Left renal pelvis (tissue), 4 donors: ENCODE data around the gene TMEM184A. TPM values are rescaled to one million over a fixed set of nuclear protein-coding genes. Genes with fewer than 3 reads are reported as not detected.

Source experiments
- DNase-seq, 4 donors: peaks; one replicate each; pipeline ENCODE4 v3.0.0-alpha.2; 2013; ENCODE audit warnings: low read depth in 4 of 4, low spot score in 3 of 4
- polyA plus RNA-seq, 4 donors: library from polyadenylated mRNA; unstranded; fragments of 120-200 nt; gene quantifications; one replicate each; pipeline ENCODE4 v1.2.1, GENCODE V29; 2013; ENCODE audit not compliant: insufficient read length in 4 of 4

TMEM184A gene
- polyA plus RNA-seq, 4 donors: 0.31 to 10.7 (median 5.8) TPM

DNA sequence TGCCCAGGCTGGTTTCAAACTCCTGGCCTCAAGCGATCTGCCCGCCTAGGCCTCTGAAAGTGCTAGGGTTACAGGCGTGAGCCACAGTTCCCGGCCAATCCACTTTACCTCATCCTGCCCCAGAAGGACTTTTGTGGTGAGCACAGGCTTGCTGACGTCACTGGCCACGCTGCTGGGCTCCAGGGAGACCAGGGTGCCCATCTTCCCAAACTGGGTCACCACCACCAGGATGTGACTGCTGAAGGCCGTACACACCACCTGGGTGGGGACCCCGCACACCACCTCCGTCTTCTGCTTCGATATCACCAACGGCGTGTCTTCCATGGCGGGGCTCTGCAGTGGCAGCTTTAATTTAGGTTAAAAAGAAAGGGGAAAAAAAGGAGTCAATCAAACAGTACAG, 13.0 kb upstream of the TMEM184A start:
- DNase-seq: no peak

- DNase-seq: no peak
Observed at GRCh38 chr7:1567896-1568510, 12.0 kb upstream of the TMEM184A start.

DNA sequence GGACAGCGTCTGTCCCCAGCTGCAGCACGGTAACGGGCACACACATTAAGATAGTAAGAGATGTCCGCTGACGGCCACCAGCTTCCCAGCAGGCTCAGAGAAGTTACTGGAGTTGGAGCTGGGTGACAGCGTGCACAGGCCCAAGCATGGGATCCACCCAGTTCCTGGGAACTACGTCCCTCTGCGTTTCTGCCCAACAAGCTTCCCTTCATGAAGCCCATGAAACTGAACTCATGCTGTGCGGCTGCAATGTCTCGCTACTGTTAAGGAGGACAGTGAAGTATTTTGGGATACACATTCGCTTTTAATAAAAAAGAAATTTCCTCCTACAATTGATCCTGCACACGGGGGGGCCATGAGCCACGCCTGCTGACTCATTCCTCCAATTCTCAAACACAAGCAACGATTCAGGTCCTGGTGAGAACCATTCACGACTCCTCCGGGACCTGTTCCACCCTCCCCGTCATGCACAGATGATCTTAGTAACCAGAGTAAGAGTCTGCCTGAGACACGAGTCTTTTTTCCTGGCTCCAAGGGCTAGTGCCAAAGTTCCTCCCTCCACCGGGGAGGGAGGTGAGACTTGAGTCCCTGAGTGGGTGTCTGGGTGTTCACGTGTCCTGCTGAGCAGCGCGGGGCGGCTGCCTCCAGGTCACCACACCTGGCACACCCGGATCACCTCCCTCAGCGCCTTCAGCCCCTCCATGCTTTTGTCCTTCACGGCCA, 11.2 kb upstream of the TMEM184A start:
- DNase-seq: no peak

- no peak for DNase-seq
Observed at GRCh38 chr7:1566687-1567048, 10.7 kb upstream of the TMEM184A start.

DNA sequence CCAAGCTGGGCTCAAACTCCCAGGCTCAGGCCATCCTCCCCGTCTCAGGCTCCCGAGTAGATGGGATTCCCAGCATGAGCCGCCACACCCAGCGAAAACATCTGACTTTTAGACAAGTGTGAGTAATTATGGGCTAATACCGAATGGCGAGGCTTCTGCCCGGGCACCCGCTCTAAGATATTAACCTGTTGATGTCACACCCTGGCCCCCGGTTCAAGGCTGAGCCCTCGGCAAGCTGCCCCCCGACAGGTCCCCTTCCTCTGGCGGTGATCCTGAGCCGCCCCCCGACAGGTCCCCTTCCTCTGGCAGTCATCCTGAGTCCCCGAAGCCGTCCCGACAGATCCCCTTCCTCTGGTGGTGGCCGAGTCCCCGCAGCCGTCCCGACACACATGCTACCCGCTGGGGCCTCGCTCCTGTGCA, 8.6 kb upstream of the TMEM184A start:
- DNase-seq: no peak

GRCh38 chr7:1563981-1564602, 8.1 kb upstream of the TMEM184A start:
- DNase-seq: no peak

DNA sequence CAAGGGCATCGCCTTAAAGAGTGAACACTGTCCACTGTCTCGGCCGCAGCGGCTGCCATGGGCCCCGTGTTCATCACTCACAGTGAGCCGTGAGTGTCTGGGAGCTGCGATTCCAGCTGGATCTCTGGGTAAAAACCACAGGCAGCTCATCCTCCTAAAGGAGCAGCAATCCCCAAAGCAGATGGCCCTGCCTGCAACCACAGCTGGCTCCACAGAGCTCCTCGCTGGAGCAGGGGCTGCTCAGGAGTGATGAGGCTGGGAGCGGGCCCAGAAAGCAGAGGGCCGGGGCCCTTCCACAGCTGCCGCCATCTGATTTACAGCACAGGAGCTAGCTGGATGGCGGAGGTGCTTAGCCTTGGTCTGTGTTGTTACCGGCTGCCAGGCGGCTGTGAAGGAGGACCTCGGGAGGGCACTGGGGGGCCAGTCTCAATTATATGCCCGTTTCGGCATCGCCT, 6.6 kb upstream of the TMEM184A start:
- DNase-seq: no peak

DNA sequence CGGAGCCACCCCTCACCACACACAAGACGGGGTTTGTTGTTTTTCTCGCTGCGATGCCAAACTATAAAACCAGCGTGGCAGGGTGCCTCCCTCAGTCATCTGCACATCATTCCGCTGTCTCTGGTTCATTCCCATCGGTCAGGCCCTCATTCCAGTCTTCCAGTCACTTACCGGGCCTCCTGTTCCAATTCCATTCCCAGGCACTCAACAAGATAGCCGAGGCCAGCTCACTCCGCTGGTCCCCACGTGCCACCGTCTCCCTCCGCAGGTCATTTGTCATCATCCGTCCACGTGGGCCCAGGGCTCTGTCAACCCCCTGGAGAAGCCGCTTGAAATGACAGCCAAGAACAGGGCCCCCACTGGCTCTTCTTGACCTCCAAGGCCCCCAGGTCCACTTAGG, 6.1 kb upstream of the TMEM184A start:
- no peak for DNase-seq

GRCh38 chr7:1561036-1561940, 5.3 kb upstream of the TMEM184A start:
- DNase-seq: no peak

DNA sequence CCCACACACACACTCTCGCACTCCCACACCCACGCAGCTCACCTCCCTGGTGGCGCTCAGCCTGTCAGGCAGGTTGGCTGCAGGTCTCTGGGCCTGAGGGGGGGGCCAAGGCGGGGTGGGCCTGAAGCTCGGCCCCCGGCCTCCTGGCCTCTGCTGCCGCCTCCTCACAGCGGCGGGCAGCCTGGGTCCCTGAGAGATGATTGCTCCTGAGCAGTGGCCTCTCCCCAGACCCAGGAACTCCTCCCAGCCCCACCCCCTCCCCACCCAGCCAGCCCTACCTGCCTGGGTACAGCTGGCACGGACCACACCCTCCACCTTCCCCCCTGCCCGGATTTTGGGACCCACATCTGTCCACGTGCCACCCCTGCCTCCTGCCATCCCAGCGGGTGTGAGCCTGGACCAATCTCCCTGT, 4.6 kb upstream of the TMEM184A start:
- no peak for DNase-seq

DNA sequence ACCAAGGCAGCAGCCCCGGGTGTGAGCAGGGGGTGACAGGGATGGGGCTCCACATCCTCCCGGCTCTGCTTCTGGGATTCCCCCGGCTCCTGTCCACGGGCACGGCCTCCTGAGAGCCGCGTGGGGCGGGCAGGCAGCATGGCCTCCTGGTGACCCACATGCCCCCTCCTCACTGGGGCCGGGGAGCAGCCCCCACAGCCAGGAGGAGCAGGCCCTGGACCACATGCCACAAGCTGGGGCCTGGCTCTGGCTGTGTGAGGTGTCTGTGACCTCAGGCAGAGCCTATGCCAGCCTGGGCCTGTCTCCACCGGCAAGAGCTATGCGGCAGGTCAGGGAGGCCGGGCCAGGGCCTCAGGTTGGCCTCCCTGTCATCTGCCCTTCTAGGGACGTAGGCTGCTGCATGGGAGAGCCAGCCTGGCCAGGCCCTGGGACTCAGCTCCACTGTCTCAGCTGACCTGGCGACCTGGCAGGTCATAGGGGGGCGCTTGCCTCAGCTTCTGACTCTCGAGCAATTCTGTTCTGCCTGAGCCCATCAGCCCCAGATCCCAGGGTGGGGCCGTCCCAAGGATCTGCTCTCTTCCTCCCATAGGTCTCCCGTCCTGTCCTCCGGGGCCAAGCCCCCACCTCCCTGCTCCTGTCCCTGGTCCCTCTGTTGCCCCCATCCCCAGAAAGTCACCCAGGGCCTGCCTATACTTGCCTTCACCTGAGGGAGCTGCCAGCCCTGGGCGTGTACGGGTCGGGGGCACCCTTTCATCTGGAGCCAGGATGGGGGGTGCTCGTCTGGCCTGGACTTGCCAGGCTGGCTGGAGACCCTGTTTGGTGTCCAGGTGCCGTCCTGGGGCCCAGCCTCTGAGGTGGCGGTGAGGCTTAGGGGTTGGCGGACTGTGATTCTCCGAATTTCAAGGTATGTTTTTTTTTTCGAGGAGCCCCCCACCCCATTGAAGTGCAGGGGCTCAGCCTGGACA, 3.9 kb upstream of the TMEM184A start:
- DNase-seq: no peak

DNA sequence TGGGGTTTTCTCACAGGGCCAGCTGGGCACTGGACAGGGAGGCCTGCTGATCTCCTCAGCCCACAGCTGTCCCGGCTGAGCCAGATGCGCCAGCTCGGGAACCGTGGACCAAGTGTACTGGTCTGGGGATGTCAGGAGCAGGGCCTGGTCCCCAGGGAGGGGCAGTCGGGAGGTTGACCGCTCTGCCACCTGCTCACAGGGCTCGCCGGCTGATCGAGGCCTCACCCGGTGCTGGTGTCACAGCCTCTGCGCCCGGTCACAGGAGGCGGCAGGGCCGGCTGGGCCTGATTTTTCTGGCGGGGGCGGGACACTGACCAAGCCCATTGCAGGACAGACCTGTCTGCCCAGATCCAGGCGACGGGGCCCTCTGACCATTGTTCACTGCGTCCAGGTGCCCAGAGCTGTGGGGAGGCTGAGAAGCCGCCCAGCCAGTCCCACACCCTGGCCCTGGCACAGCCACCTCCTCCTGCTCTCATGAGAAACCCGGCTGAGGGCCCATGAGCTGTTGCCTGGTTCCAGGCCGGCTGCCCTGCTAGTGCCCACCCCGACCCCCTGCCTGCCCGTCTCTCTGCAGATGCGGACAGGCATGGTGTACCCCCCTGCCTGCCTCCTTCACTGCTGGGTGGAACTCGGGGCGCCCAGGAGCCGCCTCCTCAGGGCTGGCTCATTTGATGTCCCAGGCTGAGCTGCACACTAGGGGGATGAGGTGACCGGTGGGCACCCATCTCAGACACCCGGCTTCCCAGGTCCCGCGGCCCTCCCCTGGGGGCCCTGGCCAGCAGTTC, 3.0 kb upstream of the TMEM184A start:
- DNase-seq: no peak

DNA sequence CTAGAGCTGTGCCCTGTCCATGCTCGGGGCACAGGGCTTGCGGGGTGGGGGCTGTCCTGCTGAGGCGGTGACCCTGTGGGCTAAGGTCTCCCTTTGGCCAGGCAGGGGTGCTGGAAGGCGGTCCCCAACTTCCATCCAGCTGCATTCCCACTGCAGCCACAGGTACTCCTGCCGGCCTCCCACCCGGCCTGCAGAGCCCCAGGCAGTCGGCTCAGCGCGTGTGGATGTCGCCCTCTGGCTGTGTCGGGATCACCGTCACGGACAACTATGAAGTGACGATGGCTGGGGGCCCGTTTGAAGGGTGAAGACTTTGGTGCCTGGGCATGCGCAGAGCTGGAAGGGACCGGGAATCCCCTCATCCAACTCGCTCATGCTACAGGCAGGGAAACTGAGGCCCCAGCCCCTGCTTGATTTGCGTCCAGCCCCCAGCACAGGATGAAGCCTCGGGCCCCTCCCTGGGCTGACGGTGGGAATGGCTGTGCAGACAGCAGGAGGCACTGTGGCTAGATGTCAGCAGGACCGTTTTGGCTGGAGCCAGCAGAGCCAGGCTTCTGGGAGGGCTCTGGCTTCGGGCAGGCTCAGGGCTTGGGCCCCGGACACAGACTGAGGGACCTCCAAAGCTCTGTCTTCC, 2.3 kb upstream of the TMEM184A start:
- no peak for DNase-seq

GRCh38 chr7:1557771-1558170, 1.8 kb upstream of the TMEM184A start:
- no peak for DNase-seq

GRCh38 chr7:1557006-1557405, 1.0 kb upstream of the TMEM184A start:
- no peak for DNase-seq

- peak in 1 of 4 donors; percentile 73 for DNase-seq
Observed at GRCh38 chr7:1555046-1555812, 776 bp downstream of the TMEM184A start.

GRCh38 chr7:1554333-1555045, 1.5 kb downstream of the TMEM184A start:
- DNase-seq: no peak
